ACC112 (cell line): Measurements from ENCODE around the gene C15orf61.

Experiments used
- H2AFZ ChIP-seq: fragments of 200-600 bp; sonication (generic); one replicate; pipeline ENCODE4 v1.6.0; 2017; ENCODE audit warnings: antibody characterized with exemption, low read length; ENCODE audit not compliant: unreplicated experiment
- H3K27ac ChIP-seq: fragments of 200-600 bp; sonication (generic); 2 replicates; pipeline ENCODE4 v1.5.1; 2014; ENCODE audit warnings: low read depth, mild to moderate bottlenecking, antibody characterized with exemption, low read length, moderate library complexity
- H3K27me3 ChIP-seq: fragments of 200-600 bp; sonication (generic); 2 replicates; pipeline ENCODE4 v1.6.1; 2014; ENCODE audit warnings: mild to moderate bottlenecking, antibody characterized with exemption, low read length, moderate library complexity, mixed read lengths; ENCODE audit not compliant: insufficient read depth
- H3K36me3 ChIP-seq: fragments of 200-600 bp; sonication (generic); 2 replicates; pipeline ENCODE4 v1.6.1; 2016; ENCODE audit warnings: mild to moderate bottlenecking, antibody characterized with exemption, low read length, moderate library complexity, mixed read lengths; ENCODE audit not compliant: insufficient read depth
- H3K4me1 ChIP-seq: fragments of 200-600 bp; sonication (generic); one replicate; pipeline ENCODE4 v1.6.1; 2016; ENCODE audit warnings: low read length, mixed read lengths; ENCODE audit not compliant: insufficient read depth, unreplicated experiment, control insufficient read depth
- H3K4me3 ChIP-seq: fragments of 200-600 bp; sonication (generic); 2 replicates; pipeline ENCODE4 v1.5.1; 2014; ENCODE audit warnings: mild to moderate bottlenecking, low read depth, low read length
- H3K79me2 ChIP-seq: fragments of 200-600 bp; sonication (generic); one replicate; pipeline ENCODE4 v1.6.0; 2016; ENCODE audit warnings: low read length; ENCODE audit not compliant: control insufficient read depth, unreplicated experiment, insufficient read depth

Gene C15orf61

DNA sequence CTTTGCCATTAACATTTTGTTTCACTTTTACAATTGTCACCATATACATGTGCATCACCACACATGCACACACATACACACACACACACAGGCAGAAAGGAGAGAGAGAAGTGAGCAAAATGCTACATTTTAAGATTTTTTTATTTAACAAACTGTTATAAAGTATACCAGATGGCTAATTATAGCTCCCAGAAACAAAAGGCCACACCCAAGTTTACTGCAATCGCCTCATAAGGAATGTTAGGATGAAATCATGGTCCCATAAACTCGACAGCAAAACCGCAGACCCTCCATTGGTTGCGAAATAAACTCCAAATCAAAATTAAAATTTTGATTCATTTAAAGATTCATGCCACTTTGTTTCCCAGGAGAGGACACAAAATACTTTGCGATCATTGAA, 16.1 kb upstream of the C15orf61 start:
- Histone ChIP-seq H2AFZ (no peak overlapping the region), H3K27ac (no peak overlapping the region), H3K79me2 (no peaks in the 10 kb centered on the region), H3K4me3 (no peak overlapping the region), H3K4me1 (peaks cover 7% of the 10 kb centered on the region), H3K27me3 (no peaks in the 10 kb centered on the region), H3K36me3 (no peaks in the 10 kb centered on the region)

DNA sequence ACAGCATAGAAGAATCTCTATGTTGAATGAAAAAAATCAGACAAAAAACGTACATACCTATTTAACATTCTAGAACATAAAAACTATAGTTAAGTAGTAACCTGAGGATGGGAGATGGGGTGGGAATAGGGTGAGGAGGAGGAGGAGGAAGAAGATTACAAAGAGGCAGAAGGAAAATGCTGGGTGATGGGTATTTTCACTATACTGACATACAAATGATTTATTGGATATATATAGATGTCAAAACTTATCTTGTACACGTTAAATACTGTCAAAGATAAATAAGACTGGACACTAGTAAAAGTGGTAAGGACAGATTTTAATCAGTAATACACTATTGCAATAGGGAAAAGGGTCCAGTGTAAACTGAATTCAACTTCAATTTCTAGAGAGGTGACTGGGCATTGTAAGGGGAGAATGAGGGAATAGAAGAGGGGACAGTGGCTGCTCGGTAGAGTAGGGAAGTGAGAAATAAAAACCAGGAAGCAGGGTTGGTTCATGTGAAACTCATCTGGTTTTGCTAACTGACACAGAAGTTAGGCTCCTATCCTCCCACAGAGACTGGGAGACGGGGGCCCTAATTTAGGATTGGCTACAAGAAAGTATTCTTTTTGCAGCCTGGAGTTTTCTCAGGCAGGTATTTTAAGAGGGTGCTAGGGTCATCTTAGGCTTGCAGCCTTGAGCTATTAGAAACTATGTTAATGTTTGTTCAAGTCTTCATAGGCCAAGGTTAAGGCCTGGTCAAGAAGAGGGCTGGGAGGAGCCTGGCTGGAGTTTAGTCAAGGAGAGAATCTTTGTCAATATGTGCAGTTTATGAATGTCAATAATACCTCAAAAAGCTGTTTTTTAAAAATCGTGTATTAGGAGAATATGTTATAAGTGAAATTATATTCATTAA, 15.0 kb upstream of the C15orf61 start:
- Histone ChIP-seq H3K4me1 (peaks cover 18% of the 10 kb centered on the region), H3K27me3 (no peaks in the 10 kb centered on the region), H3K27ac (no peak overlapping the region), H3K79me2 (no peaks in the 10 kb centered on the region), H3K36me3 (no peaks in the 10 kb centered on the region), H2AFZ (no peak overlapping the region), H3K4me3 (no peak overlapping the region)

DNA sequence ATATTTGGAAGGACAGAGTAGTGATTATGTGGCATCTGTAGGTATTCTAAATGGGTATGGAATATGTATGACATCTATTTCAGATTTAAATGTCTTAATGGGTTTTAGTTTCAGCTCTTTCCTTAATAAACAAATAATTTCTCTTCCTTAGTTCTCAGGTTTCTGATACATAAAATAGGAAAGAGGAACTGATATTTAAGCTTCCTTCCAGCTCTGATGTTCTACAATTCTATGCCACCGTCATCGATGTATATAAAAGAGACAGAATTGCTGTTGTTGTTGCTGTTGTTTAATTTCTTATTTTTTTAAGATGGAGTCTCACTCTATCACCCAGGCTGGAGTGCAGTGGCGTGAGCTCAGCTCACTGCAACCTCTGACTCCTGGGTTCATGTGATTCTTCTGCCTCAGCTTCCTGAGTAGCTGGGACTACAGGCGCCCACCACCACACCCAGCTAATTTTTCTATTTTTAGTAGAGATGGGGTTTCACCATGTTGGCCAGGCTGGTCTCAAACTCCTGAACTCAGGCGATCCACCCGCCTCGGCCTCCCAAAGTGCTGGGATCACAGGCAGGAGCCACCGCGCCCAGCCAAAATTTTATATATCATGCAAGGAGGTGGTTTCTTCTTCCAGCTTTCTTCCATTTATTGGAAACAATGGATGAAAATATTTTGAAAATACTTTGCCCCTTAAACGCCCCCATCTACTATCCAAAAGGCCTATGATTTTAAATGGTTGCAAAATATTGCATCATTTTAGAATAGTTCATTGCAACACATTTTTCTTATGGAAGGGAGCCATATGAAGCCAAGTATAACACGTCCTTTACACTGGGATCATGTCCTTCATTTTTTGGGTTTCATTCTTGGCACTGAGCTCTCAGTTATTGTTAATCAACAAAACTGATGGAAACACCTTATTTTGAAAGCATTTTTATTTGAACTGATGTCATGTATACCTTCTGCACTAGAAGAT, 13.9 kb upstream of the C15orf61 start:
- Histone ChIP-seq H3K79me2 (no peaks in the 10 kb centered on the region), H3K4me3 (no peak overlapping the region), H2AFZ (no peak overlapping the region), H3K27ac (peak overlapping the region; percentile 18; the same call in 1 of the 2 replicates), H3K36me3 (no peaks in the 10 kb centered on the region), H3K4me1 (peaks cover 28% of the 10 kb centered on the region), H3K27me3 (no peaks in the 10 kb centered on the region)

DNA sequence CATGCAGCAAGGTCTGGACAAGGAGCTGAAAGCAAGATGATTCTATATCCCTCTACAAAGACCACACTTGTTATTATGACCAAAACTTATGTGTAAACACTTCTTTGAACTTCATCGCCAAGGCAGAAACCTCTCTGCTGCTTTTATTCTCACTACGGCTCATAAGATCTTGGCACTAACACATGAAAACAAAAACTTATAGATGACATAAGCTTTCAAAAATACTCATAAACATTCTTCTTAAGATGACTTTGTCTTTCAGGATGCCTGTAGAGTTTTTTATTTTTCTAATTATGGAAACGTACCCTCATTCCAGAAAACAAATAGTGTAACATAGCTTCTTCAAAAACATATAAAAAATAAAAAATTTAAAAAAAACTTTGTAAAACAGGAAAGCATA, 12.5 kb upstream of the C15orf61 start:
- no peak overlapping the region for H3K27ac ChIP-seq
- no peak overlapping the region for H2AFZ ChIP-seq
- no peak overlapping the region for H3K4me3 ChIP-seq
- peaks cover 28% of the 10 kb centered on the region for H3K4me1 ChIP-seq
- no peaks in the 10 kb centered on the region for H3K27me3 ChIP-seq
- H3K79me2 ChIP-seq = no peaks in the 10 kb centered on the region
- H3K36me3 ChIP-seq = no peaks in the 10 kb centered on the region

DNA sequence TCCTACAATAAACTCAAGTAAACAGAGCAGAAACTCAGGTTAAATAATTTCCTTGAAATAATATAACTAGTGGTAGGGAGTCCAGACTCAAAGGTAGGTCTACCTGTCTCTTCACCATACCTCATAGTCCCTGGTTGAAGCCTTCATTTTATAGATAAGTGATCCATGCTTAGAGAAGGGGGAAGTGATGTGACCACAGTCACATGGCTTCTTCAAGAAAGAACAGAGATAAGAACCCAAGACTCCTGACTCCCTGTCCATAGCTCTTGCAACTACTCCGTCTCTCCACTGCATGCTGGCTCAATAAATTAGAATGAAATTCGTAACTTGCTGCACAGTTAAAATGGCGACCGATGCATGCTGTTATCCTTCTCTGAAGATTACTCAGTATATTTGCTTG, 11.0 kb upstream of the C15orf61 start:
- Histone ChIP-seq H3K27me3 (no peaks in the 10 kb centered on the region), H3K27ac (no peak overlapping the region), H3K4me1 (peaks cover 28% of the 10 kb centered on the region), H3K79me2 (no peaks in the 10 kb centered on the region), H2AFZ (no peak overlapping the region), H3K36me3 (no peaks in the 10 kb centered on the region), H3K4me3 (no peak overlapping the region)

DNA sequence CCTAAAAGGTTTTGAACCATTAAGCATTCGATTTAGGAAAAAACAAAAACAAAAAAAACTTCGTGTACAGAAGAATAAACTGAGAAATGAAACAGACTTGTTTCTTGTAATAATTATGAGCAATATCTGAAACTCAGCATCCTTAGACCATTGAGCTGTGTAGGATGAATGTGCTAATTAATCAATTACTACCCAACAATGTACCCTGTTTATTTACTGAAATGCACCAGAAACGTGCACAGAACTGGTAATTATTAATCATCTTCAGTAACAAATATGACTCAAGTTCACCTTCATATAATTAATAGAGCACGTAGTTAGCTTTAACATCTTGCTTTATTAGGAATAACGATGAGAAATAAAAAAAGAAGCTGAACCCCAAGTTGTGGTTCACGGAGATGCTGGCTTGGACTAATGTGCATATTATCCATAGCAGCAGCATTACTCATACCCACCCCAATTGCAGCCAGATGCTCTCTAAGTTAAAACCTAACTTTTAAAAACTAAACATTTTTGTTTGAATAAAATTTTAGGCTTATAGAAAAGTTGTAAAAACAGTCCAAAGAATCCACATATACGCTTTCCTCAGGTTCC, 10.2 kb upstream of the C15orf61 start:
- Histone ChIP-seq H3K79me2 (no peaks in the 10 kb centered on the region), H2AFZ (peak overlapping the region; percentile 16), H3K27ac (peak overlapping the region; percentile 20; the same call in 1 of the 2 replicates), H3K27me3 (no peaks in the 10 kb centered on the region), H3K36me3 (no peaks in the 10 kb centered on the region), H3K4me1 (peaks cover 28% of the 10 kb centered on the region), H3K4me3 (peak overlapping the region; percentile 29; the same call in 1 of the 2 replicates)

DNA sequence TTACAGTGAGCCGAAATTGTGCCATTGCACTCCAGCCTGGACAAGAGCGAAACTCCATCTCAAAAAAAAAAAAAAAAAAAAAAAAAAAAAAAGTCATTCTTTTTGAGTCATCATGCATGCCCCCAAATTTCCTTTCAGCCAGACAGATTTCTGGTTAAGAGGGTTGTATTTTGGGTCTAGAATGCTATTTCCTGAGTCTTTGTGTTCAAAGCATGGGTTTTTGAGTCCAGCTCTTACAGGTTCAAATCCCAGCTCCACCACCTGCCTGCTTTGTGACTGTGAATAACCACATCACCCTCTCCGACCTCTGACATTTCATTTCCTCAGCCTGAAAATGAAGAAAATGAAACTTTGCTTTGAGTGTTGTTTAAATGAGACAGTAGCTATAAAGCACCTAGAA, 9.3 kb upstream of the C15orf61 start:
- no peaks in the 10 kb centered on the region for H3K36me3 ChIP-seq
- H3K4me3 ChIP-seq = no peak overlapping the region
- peaks cover 28% of the 10 kb centered on the region for H3K4me1 ChIP-seq
- H3K79me2 ChIP-seq = no peaks in the 10 kb centered on the region
- no peak overlapping the region for H2AFZ ChIP-seq
- H3K27me3 ChIP-seq = no peaks in the 10 kb centered on the region
- no peak overlapping the region for H3K27ac ChIP-seq

DNA sequence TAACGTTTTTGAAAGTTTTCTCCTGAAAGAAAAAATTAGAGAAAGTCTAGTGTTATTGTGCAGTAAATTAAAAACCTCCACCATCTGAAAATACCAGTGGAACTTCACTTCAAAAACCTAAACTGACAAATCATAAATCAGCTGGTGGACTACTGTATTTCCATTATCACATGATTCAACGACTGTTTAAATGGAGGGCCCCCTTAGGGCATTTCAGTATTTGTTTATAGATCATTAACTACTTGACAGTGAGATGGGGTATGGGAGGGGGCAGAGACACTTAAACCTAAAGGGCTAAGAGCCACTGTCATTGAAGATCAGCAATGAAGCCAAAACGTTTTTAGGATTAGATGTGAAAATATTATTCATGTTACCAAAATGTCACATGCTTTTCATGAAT, 8.8 kb upstream of the C15orf61 start:
- no peaks in the 10 kb centered on the region for H3K79me2 ChIP-seq
- peaks cover 27% of the 10 kb centered on the region for H3K4me1 ChIP-seq
- no peaks in the 10 kb centered on the region for H3K36me3 ChIP-seq
- no peak overlapping the region for H2AFZ ChIP-seq
- H3K4me3 ChIP-seq = no peak overlapping the region
- no peaks in the 10 kb centered on the region for H3K27me3 ChIP-seq
- no peak overlapping the region for H3K27ac ChIP-seq

DNA sequence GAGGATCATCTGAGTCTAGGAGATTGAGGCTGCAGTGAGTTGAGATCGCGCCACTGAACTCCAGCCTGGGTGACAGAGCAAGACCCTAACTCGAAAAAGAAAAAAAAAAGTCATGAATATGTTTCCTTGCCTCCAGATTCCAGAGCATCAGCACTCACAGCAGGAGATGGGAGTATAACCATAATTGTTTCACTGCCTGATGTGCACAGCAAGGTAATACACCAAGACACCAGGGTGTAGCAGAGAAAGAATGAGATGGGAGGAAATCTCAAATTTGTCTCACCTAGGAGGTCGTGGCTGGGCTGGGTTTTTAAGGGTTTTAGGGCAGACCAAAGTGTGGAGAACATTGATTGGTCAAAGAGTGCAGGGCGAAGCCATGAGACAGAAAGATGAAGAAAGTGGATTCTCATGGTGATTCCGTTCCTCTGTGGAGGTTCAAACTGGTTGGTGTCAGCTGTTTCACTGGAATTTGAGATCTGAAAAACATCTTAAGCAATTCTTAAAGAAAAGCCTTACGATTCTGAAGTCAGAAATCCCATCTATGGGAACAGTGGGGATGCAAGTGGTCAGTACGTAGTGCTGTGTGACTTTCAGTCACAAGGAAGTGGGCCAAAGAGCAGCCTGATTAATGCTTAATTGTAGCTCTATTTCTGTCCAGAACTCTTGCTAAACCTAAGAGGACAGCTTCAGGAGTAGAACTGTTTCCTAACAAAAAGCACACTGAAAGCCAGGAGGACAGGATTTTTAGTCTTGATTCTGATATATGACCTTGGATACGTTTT, 7.8 kb upstream of the C15orf61 start:
- Histone ChIP-seq H3K27me3 (no peaks in the 10 kb centered on the region), H3K4me1 (peaks cover 22% of the 10 kb centered on the region), H3K4me3 (no peak overlapping the region), H3K36me3 (no peaks in the 10 kb centered on the region), H3K27ac (no peak overlapping the region), H3K79me2 (no peaks in the 10 kb centered on the region), H2AFZ (no peak overlapping the region)

DNA sequence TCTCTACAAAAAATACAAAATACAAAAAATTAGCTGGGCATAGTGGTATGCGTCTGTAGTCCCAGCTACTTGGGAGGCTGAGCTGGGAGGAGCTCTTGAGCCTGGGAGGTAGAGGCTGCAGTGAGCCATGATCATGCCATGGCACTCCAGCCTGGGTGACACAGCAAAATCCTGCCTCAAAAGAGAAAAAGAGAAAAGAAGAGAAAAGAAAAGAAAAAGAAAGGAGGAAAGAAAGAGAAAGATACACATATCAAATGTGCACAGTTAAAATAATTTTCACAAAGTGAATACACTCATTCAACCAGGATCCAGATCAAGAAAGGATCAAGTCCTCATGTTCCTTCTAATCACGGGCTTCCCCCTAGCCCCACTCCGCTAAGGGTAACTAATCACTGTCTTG, 5.8 kb upstream of the C15orf61 start:
- Histone ChIP-seq H3K36me3 (no peaks in the 10 kb centered on the region), H3K27ac (no peak overlapping the region), H3K4me3 (no peak overlapping the region), H3K79me2 (no peaks in the 10 kb centered on the region), H3K27me3 (no peaks in the 10 kb centered on the region), H3K4me1 (peaks cover 18% of the 10 kb centered on the region), H2AFZ (no peak overlapping the region)
